Measurements from ENCODE around the gene IL2RA.
"Not testable (repeated sequence)": the region's sequence is repeated elsewhere in the genome, so short reads cannot be mapped to it uniquely, and the experiment has no call there.

The IL2RA gene

DNA sequence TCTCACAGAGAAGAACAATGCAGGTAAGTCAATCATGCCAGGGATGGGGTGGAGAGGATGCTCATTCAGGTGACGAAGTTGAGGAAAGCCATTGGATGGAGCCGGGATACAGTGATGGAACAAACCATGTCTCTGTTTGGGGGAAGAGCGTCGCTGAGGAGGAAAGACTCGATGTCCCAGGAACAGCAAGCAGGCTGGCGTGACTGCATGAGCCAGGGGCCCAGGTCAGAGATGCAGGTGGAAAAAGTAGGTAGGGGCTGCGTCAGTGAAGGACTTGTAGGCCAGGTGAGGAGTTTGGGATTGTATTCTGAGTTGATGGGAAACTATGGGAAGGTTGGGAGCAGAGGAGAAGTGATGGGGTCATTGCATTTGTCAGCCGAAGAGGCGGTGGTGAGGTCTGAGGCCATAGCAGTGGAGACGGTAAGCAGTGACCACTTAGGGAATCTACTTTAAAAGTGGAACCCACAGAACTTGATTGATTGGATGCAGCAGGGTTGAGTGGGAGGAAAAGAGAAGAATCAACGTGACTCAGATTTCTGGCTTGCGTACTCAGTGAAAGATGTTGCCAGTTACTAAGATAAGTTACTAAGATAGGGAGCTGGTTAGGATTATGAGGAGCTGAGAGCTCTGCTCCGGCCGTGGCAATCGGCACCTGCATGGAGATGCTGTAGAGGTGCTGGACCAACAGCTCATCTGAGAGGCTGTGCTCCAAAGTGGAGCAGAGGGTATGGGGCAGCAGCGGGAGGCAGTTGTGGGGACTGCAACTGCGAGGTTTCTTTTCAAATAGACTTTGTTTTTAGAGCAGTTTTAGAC lies 12.5 kb upstream of the IL2RA start:
- Mint-ChIP-seq H3K4me3 (peak overlapping the region; percentile 6), H3K36me3 (peaks cover 7% of the 10 kb centered on the region), H3K9me3 (no peaks in the 10 kb centered on the region), H3K27me3 (peaks cover 26% of the 10 kb centered on the region), H3K27ac (peak overlapping the region; percentile 15), H3K4me1 (peaks cover 71% of the 10 kb centered on the region)
- no peak for DNase-seq
- CTCF ChIA-PET: interaction anchor here (0.9 to 5.0 kb wide), 2 partner anchors 10 to 12 kb away, joined by 3 to 44 read pairs; no protein-coding TSS in a partner anchor

DNA sequence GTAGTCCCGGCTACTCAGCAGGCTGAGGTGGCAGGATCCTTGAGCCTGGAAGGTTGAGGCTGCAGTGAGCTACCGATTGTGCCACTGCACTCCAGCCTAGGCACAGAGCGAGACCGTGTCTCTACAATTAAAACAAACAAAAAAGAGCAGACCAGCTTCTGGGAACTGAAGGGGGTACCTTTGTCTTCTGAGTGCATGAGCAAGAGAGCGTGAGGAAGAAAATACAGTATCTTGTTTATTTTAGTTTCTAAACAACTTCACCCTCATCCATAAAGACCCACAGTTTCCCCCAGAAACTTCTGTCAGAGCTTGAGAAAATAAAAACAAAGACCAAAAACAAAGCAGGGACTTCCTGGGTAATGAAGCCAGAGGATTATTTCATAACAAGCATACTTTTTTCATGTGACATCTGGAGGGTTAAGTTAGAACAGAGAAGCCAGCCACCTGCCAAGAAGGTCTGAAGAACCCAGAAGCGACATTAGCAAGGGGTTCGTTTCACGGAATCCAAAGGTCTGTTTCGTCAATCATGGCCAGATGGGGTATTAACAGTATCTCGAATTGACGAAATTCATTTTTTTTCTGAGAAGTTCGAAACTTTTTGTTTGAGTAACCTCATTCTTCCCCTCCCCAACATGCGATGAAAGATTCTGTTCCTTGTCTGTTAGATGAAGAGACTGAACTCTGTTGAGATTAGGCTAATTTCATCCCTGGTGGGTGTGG lies 10.2 kb upstream of the IL2RA start:
- Mint-ChIP-seq H3K9me3 (no peaks in the 10 kb centered on the region), H3K27ac (peak overlapping the region; percentile 97), H3K4me1 (peaks cover 90% of the 10 kb centered on the region), H3K4me3 (peak overlapping the region; percentile 11), H3K36me3 (peaks cover 6% of the 10 kb centered on the region), H3K27me3 (peaks cover 22% of the 10 kb centered on the region)
- CTCF ChIA-PET: interaction anchor here (0.9 to 7.3 kb wide), 4 partner anchors 10 to 15 kb away, joined by 3 to 69 read pairs (median 36); no protein-coding TSS in a partner anchor
- DNase-seq: peak; percentile 39

GRCh38 chr10:6071181-6072175 lies 9.3 kb upstream of the IL2RA start:
- CTCF ChIA-PET: interaction anchor here (0.9 to 7.3 kb wide), 5 partner anchors 9 to 20 kb away, joined by 3 to 69 read pairs (median 5); partner anchors contain the start of gene IL2RA
- peaks cover 13% of the 10 kb centered on the region for H3K27me3 Mint-ChIP-seq

DNA sequence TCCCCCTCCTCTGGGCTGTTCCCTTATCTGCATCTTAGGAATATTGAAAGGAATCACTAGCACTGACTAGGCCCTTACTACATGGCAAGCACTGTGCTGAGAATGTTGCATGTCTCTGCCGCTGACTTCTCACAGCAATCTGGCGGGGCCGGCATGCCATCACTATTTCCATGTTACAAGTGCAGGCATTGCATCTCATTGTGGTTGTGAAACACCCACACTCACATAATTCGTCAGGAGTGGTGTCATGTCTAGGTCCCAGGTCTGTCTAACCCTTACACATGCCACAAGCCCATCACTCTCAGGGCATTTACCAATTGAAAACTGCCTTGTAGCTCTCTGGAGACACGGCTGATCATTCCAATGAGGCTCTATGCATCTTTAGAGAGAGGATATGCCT lies 8.5 kb upstream of the IL2RA start:
- H3K9me3 Mint-ChIP-seq: no peaks in the 10 kb centered on the region
- H3K4me1 Mint-ChIP-seq: peaks cover 96% of the 10 kb centered on the region
- H3K4me3 Mint-ChIP-seq: peak overlapping the region; percentile 13
- CTCF ChIA-PET: interaction anchor here (0.9 to 7.3 kb wide), 5 partner anchors 9 to 19 kb away, joined by 3 to 69 read pairs (median 5); partner anchors contain the start of gene IL2RA
- peak overlapping the region; percentile 97 for H3K27ac Mint-ChIP-seq
- peaks cover 10% of the 10 kb centered on the region for H3K27me3 Mint-ChIP-seq
- no peak for DNase-seq
- H3K36me3 Mint-ChIP-seq: peaks cover 6% of the 10 kb centered on the region

More at GRCh38 chr10:6071181-6072175, 9.3 kb upstream of the IL2RA start:
- DNase-seq: no peak
- H3K4me3 Mint-ChIP-seq: peak overlapping the region; percentile 11
- H3K36me3 Mint-ChIP-seq: peaks cover 6% of the 10 kb centered on the region
- peak overlapping the region; percentile 97 for H3K27ac Mint-ChIP-seq
- H3K9me3 Mint-ChIP-seq: no peaks in the 10 kb centered on the region
- H3K4me1 Mint-ChIP-seq: peaks cover 94% of the 10 kb centered on the region

DNA sequence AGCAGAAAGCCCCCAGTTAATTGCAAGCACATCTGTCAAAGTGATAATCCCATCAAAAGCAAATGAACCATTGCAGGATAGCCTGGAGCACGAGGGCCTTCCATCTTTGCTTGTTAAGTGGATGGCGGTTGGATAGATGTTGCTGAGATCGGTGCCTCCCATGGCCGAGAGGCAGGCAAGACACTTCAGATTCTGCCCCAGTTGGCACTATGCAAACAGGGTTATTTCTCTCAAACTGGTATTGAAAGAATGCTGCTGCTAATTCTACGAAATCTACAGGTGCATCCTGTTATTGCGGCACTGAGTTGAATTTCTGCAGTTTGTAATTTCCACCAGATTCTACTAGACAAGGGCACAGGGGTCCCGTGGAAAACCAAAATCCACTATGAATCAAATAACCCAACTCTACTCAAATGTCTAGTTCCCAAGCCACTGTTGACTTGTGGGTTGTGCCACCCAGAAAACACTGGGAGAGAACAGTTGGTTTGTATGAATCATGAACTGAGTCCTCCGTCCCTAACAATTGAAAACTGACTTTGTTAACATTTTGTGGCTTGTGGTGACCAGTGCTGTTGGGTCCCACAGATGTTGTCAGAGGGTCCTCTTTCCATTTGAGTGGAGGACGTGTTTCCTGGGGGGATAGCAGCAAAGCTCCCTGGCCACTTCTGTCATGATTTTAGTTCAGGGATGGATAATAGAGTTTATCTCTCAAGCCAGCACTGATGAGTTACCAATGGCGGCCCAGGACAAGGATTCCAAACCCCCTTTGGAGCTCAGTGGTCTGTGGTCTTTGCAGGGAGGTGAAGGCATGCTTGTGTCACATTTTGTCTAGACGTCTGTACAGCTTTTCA lies 7.1 kb upstream of the IL2RA start:
- peak overlapping the region; percentile 70 for H3K4me3 Mint-ChIP-seq
- peak; percentile 63 for DNase-seq
- peaks cover 99% of the 10 kb centered on the region for H3K4me1 Mint-ChIP-seq
- H3K9me3 Mint-ChIP-seq: peaks cover 4% of the 10 kb centered on the region
- H3K27ac Mint-ChIP-seq: peak overlapping the region; percentile 97
- H3K27me3 Mint-ChIP-seq: peaks cover 2% of the 10 kb centered on the region
- CTCF ChIA-PET: interaction anchor here (0.7 to 7.3 kb wide), 9 partner anchors 11 to 198 kb away, joined by 3 to 69 read pairs (median 5); no protein-coding TSS in a partner anchor
- H3K36me3 Mint-ChIP-seq: peaks cover 6% of the 10 kb centered on the region

DNA sequence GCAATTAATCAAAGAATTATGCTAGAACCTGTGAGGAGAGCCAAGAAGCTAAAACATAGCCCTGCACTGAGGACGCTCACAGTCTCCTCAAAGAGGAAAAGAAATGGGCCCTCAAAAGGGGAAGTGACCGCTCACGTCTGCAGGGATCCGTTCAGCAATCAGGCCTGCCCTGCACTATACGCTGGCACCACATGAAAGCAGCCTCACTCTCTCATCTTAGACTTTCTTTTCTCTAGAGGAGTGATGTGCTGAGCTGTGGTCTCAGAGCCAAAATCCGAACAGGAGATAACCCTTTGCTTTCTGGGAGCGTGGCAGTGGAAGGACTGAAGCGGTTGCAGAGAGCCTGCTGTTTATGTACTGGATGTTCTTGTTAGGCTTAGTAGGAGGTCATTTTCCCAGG lies 6.3 kb upstream of the IL2RA start:
- H3K4me3 Mint-ChIP-seq: peak overlapping the region; percentile 70
- H3K27me3 Mint-ChIP-seq: no peaks in the 10 kb centered on the region
- H3K36me3 Mint-ChIP-seq: peaks cover 6% of the 10 kb centered on the region
- peak overlapping the region; percentile 97 for H3K27ac Mint-ChIP-seq
- DNase-seq: peak; percentile 82
- H3K4me1 Mint-ChIP-seq: peaks cover 95% of the 10 kb centered on the region
- CTCF ChIA-PET: interaction anchor here (0.7 to 7.3 kb wide), 9 partner anchors 10 to 198 kb away, joined by 3 to 69 read pairs (median 5); no protein-coding TSS in a partner anchor
- peaks cover 4% of the 10 kb centered on the region for H3K9me3 Mint-ChIP-seq

- Mint-ChIP-seq H3K4me1 (peaks cover 92% of the 10 kb centered on the region), H3K27ac (peak overlapping the region; percentile 97), H3K27me3 (no peaks in the 10 kb centered on the region), H3K36me3 (peaks cover 6% of the 10 kb centered on the region), H3K9me3 (peaks cover 4% of the 10 kb centered on the region), H3K4me3 (peak overlapping the region; percentile 70)
- CTCF ChIA-PET: interaction anchor here (0.9 to 7.3 kb wide), 7 partner anchors 13 to 53 kb away, joined by 3 to 69 read pairs (median 5); no protein-coding TSS in a partner anchor
- no peak for DNase-seq
Observed at GRCh38 chr10:6068006-6068405, 5.8 kb upstream of the IL2RA start.

- peak overlapping the region; percentile 70 for H3K4me3 Mint-ChIP-seq
- peak overlapping the region; percentile 97 for H3K27ac Mint-ChIP-seq
Observed at GRCh38 chr10:6067457-6067856, 5.3 kb upstream of the IL2RA start.

DNA sequence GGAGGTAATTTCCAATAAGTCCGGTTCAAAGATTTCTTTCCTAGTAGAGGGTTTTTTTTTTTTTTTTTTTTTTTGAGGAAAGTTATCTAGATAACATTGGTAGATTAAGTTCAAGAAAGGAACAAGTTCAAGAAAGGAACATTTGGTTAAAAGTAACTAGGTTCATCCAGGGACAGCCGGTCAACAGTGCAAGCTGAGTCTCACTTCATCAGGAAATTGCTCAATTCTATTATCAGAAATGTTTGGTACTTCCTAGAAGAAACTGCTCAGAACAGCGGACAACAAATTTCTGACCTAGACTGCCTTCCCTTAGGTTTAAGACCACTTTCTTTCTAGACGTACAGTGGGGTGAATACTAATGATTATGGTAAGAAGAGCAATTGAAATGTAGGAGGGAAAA lies 3.7 kb upstream of the IL2RA start:
- Mint-ChIP-seq H3K9me3 (peaks cover 4% of the 10 kb centered on the region), H3K27me3 (no peaks in the 10 kb centered on the region), H3K36me3 (peaks cover 9% of the 10 kb centered on the region), H3K4me3 (peak overlapping the region; percentile 6), H3K4me1 (peaks cover 80% of the 10 kb centered on the region), H3K27ac (peak overlapping the region; percentile 63)
- CTCF ChIA-PET: interaction anchor here (1.1 to 7.3 kb wide), 3 partner anchors 8 to 21 kb away, joined by 6 to 69 read pairs (median 19); no protein-coding TSS in a partner anchor
- no peak for DNase-seq

More at GRCh38 chr10:6067457-6067856, 5.3 kb upstream of the IL2RA start:
- Mint-ChIP-seq H3K4me1 (peaks cover 92% of the 10 kb centered on the region), H3K9me3 (peaks cover 4% of the 10 kb centered on the region), H3K36me3 (peaks cover 6% of the 10 kb centered on the region), H3K27me3 (no peaks in the 10 kb centered on the region)
- CTCF ChIA-PET: interaction anchor here (0.9 to 7.3 kb wide), 6 partner anchors 15 to 96 kb away, joined by 3 to 69 read pairs (median 4); no protein-coding TSS in a partner anchor
- no peak for DNase-seq

DNA sequence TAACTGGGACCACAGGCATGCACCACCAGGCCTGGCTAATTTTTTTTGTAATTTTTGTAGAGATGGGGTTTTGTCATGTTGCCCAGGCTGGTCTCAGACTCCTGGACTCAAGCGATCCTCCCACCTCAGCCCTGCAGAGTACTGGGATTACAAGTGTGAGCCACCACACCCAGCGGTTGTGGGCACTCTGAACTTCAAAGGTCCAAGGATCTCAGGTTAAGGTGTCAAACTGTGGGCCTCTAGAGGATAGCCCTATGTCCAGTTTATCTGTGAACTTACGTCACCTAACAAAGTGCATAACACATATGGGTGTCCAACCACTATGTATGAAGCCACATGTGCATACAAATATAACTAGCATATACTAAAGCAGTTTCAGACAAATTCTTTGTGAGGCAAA lies 3.2 kb upstream of the IL2RA start:
- no peak for DNase-seq
- no peaks in the 10 kb centered on the region for H3K27me3 Mint-ChIP-seq

GRCh38 chr10:6064726-6065125 lies 2.6 kb upstream of the IL2RA start:
- not testable (repeated sequence) for DNase-seq, H3K27me3 Mint-ChIP-seq, H3K9me3 Mint-ChIP-seq
- Mint-ChIP-seq H3K4me1 (peaks cover 74% of the 10 kb centered on the region), H3K36me3 (peaks cover 12% of the 10 kb centered on the region), H3K4me3 (peak overlapping the region; percentile 28), H3K27ac (peak overlapping the region; percentile 69)
- CTCF ChIA-PET: interaction anchor here (4.1 kb wide), 1 partner anchor 22 kb away, joined by 25 read pairs; no protein-coding TSS in a partner anchor

More for the DNA sequence above, 3.2 kb upstream of the IL2RA start:
- CTCF ChIA-PET: interaction anchor here (3.4 to 7.3 kb wide), 2 partner anchors 18 to 21 kb away, joined by 19 to 69 read pairs; no protein-coding TSS in a partner anchor
- H3K9me3 Mint-ChIP-seq: peaks cover 4% of the 10 kb centered on the region
- peak overlapping the region; percentile 28 for H3K4me3 Mint-ChIP-seq
- peaks cover 9% of the 10 kb centered on the region for H3K36me3 Mint-ChIP-seq
- peak overlapping the region; percentile 63 for H3K27ac Mint-ChIP-seq
- H3K4me1 Mint-ChIP-seq: peaks cover 76% of the 10 kb centered on the region

DNA sequence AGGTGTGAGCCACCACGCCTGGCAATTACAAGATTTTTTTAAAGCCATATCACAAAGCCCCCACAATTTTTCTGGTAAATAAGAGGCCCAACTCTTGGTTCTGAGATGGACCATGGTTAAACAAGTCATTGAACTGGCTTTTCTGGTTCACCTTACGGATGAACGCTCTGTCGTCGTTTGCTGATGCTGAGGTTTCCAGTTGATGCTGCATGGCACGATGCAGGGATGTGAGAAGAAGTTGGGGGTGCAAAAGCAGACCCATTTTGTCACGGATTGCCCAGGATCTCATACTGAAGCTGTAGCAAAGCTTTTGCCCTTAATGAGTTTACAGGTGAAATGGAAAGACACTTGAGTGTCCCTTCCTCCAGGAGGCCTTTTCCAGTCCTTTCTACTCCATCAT lies 2.0 kb upstream of the IL2RA start:
- CTCF ChIA-PET: interaction anchor here (4.1 kb wide), 1 partner anchor 23 kb away, joined by 25 read pairs; no protein-coding TSS in a partner anchor
- DNase-seq: no peak
- H3K27ac Mint-ChIP-seq: peak overlapping the region; percentile 69
- H3K4me1 Mint-ChIP-seq: peaks cover 74% of the 10 kb centered on the region
- no peaks in the 10 kb centered on the region for H3K27me3 Mint-ChIP-seq
- H3K9me3 Mint-ChIP-seq: peaks cover 4% of the 10 kb centered on the region
- H3K36me3 Mint-ChIP-seq: peaks cover 18% of the 10 kb centered on the region
- no peak overlapping the region for H3K4me3 Mint-ChIP-seq

Data from activated naive CD4-positive, alpha-beta T cell treated with anti-CD3 and anti-CD28 coated beads, Interleukin-2, amount 10 ng/mL, durations not matched to agents 7 days and 5 days (primary cell).